Urinary bladder (tissue), 4 donors: ENCODE data around the gene SP6. TPM values are rescaled to one million over a fixed set of nuclear protein-coding genes. Genes with fewer than 3 reads are reported as not detected.

Experiments
- DNase-seq: peaks from one replicate; pipeline ENCODE4 v3.0.0-alpha.2; 2015; ENCODE audit errors: extremely low spot score
- H3K27ac ChIP-seq: one replicate; pipeline ENCODE4 v1.5.1; 2013; ENCODE audit warnings: low read depth, mild to moderate bottlenecking, moderate library complexity
- H3K36me3 ChIP-seq: one replicate; pipeline ENCODE4 v1.6.1; 2013; ENCODE audit warnings: mild to moderate bottlenecking, moderate library complexity; ENCODE audit not compliant: insufficient read depth
- H3K4me1 ChIP-seq: one replicate; pipeline ENCODE4 v1.6.1; 2013; ENCODE audit warnings: mild to moderate bottlenecking, moderate library complexity; ENCODE audit not compliant: insufficient read depth
- H3K4me3 ChIP-seq: one replicate; pipeline ENCODE4 v1.5.1; 2013; ENCODE audit warnings: low read depth, low read length
- WGBS: extraction: QIAGEN DNeasy Blood & Tissue Kit; methylation state at CpG from one replicate; pipeline ENCODE4 v1.1.7; 2013; 5-methylcytosine and 5-hydroxymethylcytosine counted together
- polyA plus RNA-seq: library from polyadenylated mRNA; stranded (reverse); fragments of 200-250 nt; gene quantifications from one replicate; pipeline ENCODE4 v1.2.3, GENCODE V29; 2013
- total RNA-seq: library from RNA; depleted of rRNA; stranded (reverse); fragments of >200 nt; gene quantifications from one replicate; pipeline ENCODE4 v1.2.3, GENCODE V29; 2014
- donor health status: healthy with polysubstance abuse.
- donor health status: healthy.

Gene SP6
- total and polyA plus RNA-seq, 2 donors: 2.2 to 2.3 TPM

- no peak for DNase-seq
- H3K4me3 ChIP-seq: no peak overlapping the region
- H3K27ac ChIP-seq: no peak overlapping the region
- no peaks in the 10 kb centered on the region for H3K36me3 ChIP-seq
- H3K4me1 ChIP-seq: no peaks in the 10 kb centered on the region
Observed at GRCh38 chr17:47856830-47857229, 5.9 kb upstream of the SP6 start.

- 18% methylated on average over 3 of the region's 3 CpGs for WGBS
- Histone ChIP-seq H3K4me3 (no peak overlapping the region), H3K36me3 (no peaks in the 10 kb centered on the region), H3K4me1 (no peaks in the 10 kb centered on the region), H3K27ac (no peak overlapping the region)
- DNase-seq: no peak
Observed at GRCh38 chr17:47855737-47856136, 4.8 kb upstream of the SP6 start.

- WGBS: 46% methylated on average over 5 of the region's 5 CpGs
- no peaks in the 10 kb centered on the region for H3K36me3 ChIP-seq
- H3K27ac ChIP-seq: no peak overlapping the region
- no peaks in the 10 kb centered on the region for H3K4me1 ChIP-seq
- no peak overlapping the region for H3K4me3 ChIP-seq
- no peak for DNase-seq
Observed at GRCh38 chr17:47853616-47854015, 2.7 kb upstream of the SP6 start.

GRCh38 chr17:47852113-47852949 lies 1.4 kb upstream of the SP6 start:
- 28% methylated on average over 32 of the region's 32 CpGs for WGBS

GRCh38 chr17:47851764-47852112 lies 775 bp upstream of the SP6 start:
- no peak overlapping the region for H3K4me3 ChIP-seq
- no peaks in the 10 kb centered on the region for H3K36me3 ChIP-seq
- DNase-seq: no peak
- H3K27ac ChIP-seq: no peak overlapping the region
- H3K4me1 ChIP-seq: no peaks in the 10 kb centered on the region
- WGBS: 39% methylated on average over 11 of the region's 11 CpGs

More at GRCh38 chr17:47852113-47852949, 1.4 kb upstream of the SP6 start:
- no peaks in the 10 kb centered on the region for H3K36me3 ChIP-seq
- DNase-seq: no peak
- no peak overlapping the region for H3K4me3 ChIP-seq
- no peak overlapping the region for H3K27ac ChIP-seq
- H3K4me1 ChIP-seq: no peaks in the 10 kb centered on the region

- H3K27ac ChIP-seq: no peak overlapping the region
- H3K4me1 ChIP-seq: no peaks in the 10 kb centered on the region
- H3K4me3 ChIP-seq: peak overlapping the region; percentile 34
- no peak for DNase-seq
- WGBS: 35% methylated on average over 9 of the region's 9 CpGs
- no peaks in the 10 kb centered on the region for H3K36me3 ChIP-seq
Observed at GRCh38 chr17:47850373-47850691, 631 bp downstream of the SP6 start.

GRCh38 chr17:47848198-47848513 lies 2.8 kb downstream of the SP6 start:
- DNase-seq: no peak
- Histone ChIP-seq H3K36me3 (no peaks in the 10 kb centered on the region), H3K27ac (no peak overlapping the region), H3K4me3 (no peak overlapping the region), H3K4me1 (no peaks in the 10 kb centered on the region)
- WGBS: 34% methylated on average over 23 of the region's 23 CpGs

GRCh38 chr17:47847341-47848197 lies 3.4 kb downstream of the SP6 start:
- H3K36me3 ChIP-seq: no peaks in the 10 kb centered on the region
- no peak overlapping the region for H3K4me3 ChIP-seq
- no peak for DNase-seq
- no peak overlapping the region for H3K27ac ChIP-seq
- no peaks in the 10 kb centered on the region for H3K4me1 ChIP-seq
- WGBS: 23% methylated on average over 71 of the region's 71 CpGs

- no peaks in the 10 kb centered on the region for H3K36me3 ChIP-seq
- no peaks in the 10 kb centered on the region for H3K4me1 ChIP-seq
- no peak overlapping the region for H3K27ac ChIP-seq
- DNase-seq: no peak
- WGBS: 15% methylated on average over 31 of the region's 31 CpGs
- no peak overlapping the region for H3K4me3 ChIP-seq
Observed at GRCh38 chr17:47846716-47847340, 4.1 kb downstream of the SP6 start.

GRCh38 chr17:47845716-47846075 lies 5.3 kb downstream of the SP6 start:
- Histone ChIP-seq H3K4me1 (no peaks in the 10 kb centered on the region), H3K27ac (no peak overlapping the region), H3K36me3 (no peaks in the 10 kb centered on the region), H3K4me3 (no peak overlapping the region)
- 67% methylated on average over 3 of the region's 3 CpGs for WGBS
- DNase-seq: no peak

GRCh38 chr17:47844814-47845715 lies 5.9 kb downstream of the SP6 start:
- Histone ChIP-seq H3K4me1 (no peaks in the 10 kb centered on the region), H3K27ac (no peak overlapping the region), H3K4me3 (no peak overlapping the region), H3K36me3 (no peaks in the 10 kb centered on the region)
- DNase-seq: no peak
- 48% methylated on average over 4 of the region's 4 CpGs for WGBS

- 47% methylated on average over 5 of the region's 5 CpGs for WGBS
- Histone ChIP-seq H3K36me3 (no peaks in the 10 kb centered on the region), H3K4me3 (no peak overlapping the region), H3K27ac (no peak overlapping the region), H3K4me1 (no peaks in the 10 kb centered on the region)
- DNase-seq: no peak
Observed at GRCh38 chr17:47844227-47844626, 6.7 kb downstream of the SP6 start.

GRCh38 chr17:47843391-47843730 lies 7.6 kb downstream of the SP6 start:
- Histone ChIP-seq H3K4me3 (no peak overlapping the region), H3K27ac (no peak overlapping the region), H3K4me1 (no peaks in the 10 kb centered on the region), H3K36me3 (no peaks in the 10 kb centered on the region)
- no peak for DNase-seq
- 22% methylated on average over 6 of the region's 6 CpGs for WGBS
